Adrenal gland (tissue), 12 donors: ENCODE measurements around the gene ATP5MC2. TPM values are rescaled to one million over a fixed set of nuclear protein-coding genes. Genes with fewer than 3 reads are reported as not detected.

ENCODE experiments used
- DNase-seq, 7 donors: peaks; one replicate each; pipeline ENCODE4 v3.0.0-alpha.2; 2019 to 2020
- H3K27ac ChIP-seq, 5 donors: fragments of 200-600 bp; sonication (generic) in 4 of 5; 1 replicate in 3 of 5; 2 replicates in 2 of 5; pipeline versions ENCODE4 v1.5.1 to v1.8.0; 2016 to 2020; ENCODE audit warnings: mild to moderate bottlenecking in 1 of 5
- H3K27me3 ChIP-seq: fragments of 200-600 bp; 2 replicates; pipeline ENCODE4 v1.8.0; 2021
- H3K36me3 ChIP-seq, 2 donors: fragments of 200-600 bp; replicated peaks in 1 of 2; 1 replicate in 1 of 2; 2 replicates in 1 of 2; pipeline versions ENCODE4 v1.5.1 to v1.8.0; 2018 to 2022
- H3K4me1 ChIP-seq, 2 donors: fragments of 200-600 bp; replicated peaks in 1 of 2; 1 replicate in 1 of 2; 2 replicates in 1 of 2; pipeline versions ENCODE4 v1.5.1 to v1.8.0; 2018 to 2021
- H3K4me3 ChIP-seq, 4 donors: fragments of 200-600 bp; sonication (generic) in 3 of 4; one replicate each; pipeline ENCODE4 v1.5.1; 2016 to 2018
- H3K9me3 ChIP-seq, 3 donors: fragments of 200-600 bp; sonication (generic) in 1 of 3; replicated peaks in 1 of 3; 1 replicate in 2 of 3; 2 replicates in 1 of 3; pipeline versions ENCODE4 v1.5.1 to v1.8.0; 2016 to 2021
- POLR2A ChIP-seq, 2 donors: fragments of 450-650 bp; IDR thresholded peaks; one replicate each; pipeline ENCODE4 v1.6.1; 2017; ENCODE audit warnings: antibody characterized with exemption in 2 of 2, mild to moderate bottlenecking in 2 of 2, moderate library complexity in 1 of 2
- WGBS, 4 donors: extraction: QIAGEN DNeasy Blood & Tissue Kit in 2 of 4; methylation state at CpG; one replicate each; pipeline versions ENCODE4 v1.1.5 to v1.1.7; 2013 to 2017; 5-methylcytosine and 5-hydroxymethylcytosine counted together
- intact Hi-C, 2 donors: fragments of 100-400 bp; cut with DNase I; formaldehyde crosslinking; loops; one replicate each; pipeline versions ENCODE4 v1.14.1 to v1.15.0; 2022 to 2023
- polyA plus RNA-seq, 3 donors: library from polyadenylated mRNA; stranded (reverse); fragments of 200-250 nt in 2 of 3; fragments of 350-450 nt in 1 of 3; fragmentation: Illumina TruSeq in 1 of 3; extraction: RNeasy Lipid Tissue Mini Kit (QIAGEN cat#74804) in 1 of 3; gene quantifications; one replicate each; pipeline ENCODE4 v1.2.3, GENCODE V29; 2013 to 2014
- total RNA-seq, 9 donors: library from RNA; depleted of rRNA in 4 of 9; stranded (reverse); fragments of >200 nt in 4 of 9; fragments of 120-200 nt in 1 of 9; fragmentation: NEBNext Ultra II Directional in 1 of 9; extraction: Animal tissue kit (Norgen Biotek cat#: 25700) in 1 of 9; gene quantifications; one replicate each; pipeline versions ENCODE4 v1.1.0 to v1.2.4, GENCODE V29; 2013 to 2023
- TF ChIP-seq, protein P1 (sequence below), 6 experiments: fragments of 450-650 bp in 4 of 6; fragments of 200-600 bp in 2 of 6; sonication (generic) in 1 of 6; IDR thresholded peaks; 1 replicate in 5 of 6; 2 replicates in 1 of 6; pipeline versions ENCODE4 v1.5.1 to v1.8.0; 2016 to 2021; ENCODE audit warnings: antibody characterized with exemption in 6 of 6, mild to moderate bottlenecking in 2 of 6, moderate library complexity in 1 of 6
- donor health status: healthy with polysubstance abuse.
- donor health status: Bipolar disorder and iron deficiency.
- donor health status: DM: yes; HTN: yes; CAD: no.
- donor health status: DM: no; HTN: no; CAD: no.
- donor health status: DM: no; HTN: no; CAD: no.
- donor health status: DM: yes; HTN: yes; CAD: no.

ATP5MC2 gene
- total and polyA plus RNA-seq, 12 donors: 328 to 658 (median 470) TPM

DNA sequence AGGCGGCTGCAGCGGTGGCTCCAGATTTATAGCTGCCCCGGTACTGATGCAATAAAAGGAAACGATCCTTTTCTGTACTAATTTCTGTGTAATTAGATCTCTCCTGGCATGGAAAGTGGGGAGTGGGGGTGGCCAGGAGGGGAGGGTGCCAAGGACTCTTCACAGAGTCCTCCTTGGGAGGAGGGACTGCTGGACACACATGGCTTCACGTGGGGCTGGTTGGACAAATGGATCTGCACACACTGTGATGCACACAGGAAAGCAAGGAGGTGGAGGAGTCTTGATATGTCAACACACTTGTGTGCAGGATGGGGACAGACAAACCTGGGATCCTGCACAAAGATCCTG, 23.8 kb upstream of the ATP5MC2 start:
- intact Hi-C loops: loop anchor here in 1 of 2 donors (2.0 to 10.0 kb wide), 2 partner anchors 45 to 265 kb away; no protein-coding TSS in a partner anchor
- Histone ChIP-seq H3K27ac (no peak overlapping the region), H3K9me3 (no peaks in the 10 kb centered on the region), H3K4me3 (no peak overlapping the region), H3K4me1 (peaks cover 0 to 10% of the 10 kb centered on the region in 2 donors), H3K36me3 (no peaks in the 10 kb centered on the region), H3K27me3 (peaks cover 51% of the 10 kb centered on the region)
- DNase-seq: no peak
- 26 to 46% (median 36%) methylated on average over 5 of the region's 5 CpGs for WGBS, 4 donors
- TF ChIP-seq, protein P1, sequence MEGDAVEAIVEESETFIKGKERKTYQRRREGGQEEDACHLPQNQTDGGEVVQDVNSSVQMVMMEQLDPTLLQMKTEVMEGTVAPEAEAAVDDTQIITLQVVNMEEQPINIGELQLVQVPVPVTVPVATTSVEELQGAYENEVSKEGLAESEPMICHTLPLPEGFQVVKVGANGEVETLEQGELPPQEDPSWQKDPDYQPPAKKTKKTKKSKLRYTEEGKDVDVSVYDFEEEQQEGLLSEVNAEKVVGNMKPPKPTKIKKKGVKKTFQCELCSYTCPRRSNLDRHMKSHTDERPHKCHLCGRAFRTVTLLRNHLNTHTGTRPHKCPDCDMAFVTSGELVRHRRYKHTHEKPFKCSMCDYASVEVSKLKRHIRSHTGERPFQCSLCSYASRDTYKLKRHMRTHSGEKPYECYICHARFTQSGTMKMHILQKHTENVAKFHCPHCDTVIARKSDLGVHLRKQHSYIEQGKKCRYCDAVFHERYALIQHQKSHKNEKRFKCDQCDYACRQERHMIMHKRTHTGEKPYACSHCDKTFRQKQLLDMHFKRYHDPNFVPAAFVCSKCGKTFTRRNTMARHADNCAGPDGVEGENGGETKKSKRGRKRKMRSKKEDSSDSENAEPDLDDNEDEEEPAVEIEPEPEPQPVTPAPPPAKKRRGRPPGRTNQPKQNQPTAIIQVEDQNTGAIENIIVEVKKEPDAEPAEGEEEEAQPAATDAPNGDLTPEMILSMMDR (IDR thresholded peaks at IDR 0.05): no peak
- no peak for TF ChIP-seq POLR2A (IDR thresholded peaks at IDR 0.05)

GRCh38 chr12:53698948-53699677, 23.2 kb upstream of the ATP5MC2 start:
- H3K27me3 ChIP-seq: peaks cover 51% of the 10 kb centered on the region
- H3K4me1 ChIP-seq: peaks cover 0 to 10% of the 10 kb centered on the region in 2 donors
- WGBS, 4 donors: 39 to 62% (median 47%) methylated on average over 3 of the region's 3 CpGs
- intact Hi-C loops: no loop called here
- no peak overlapping the region for H3K4me3 ChIP-seq
- H3K27ac ChIP-seq: no peak overlapping the region
- TF ChIP-seq, protein P1 (IDR thresholded peaks at IDR 0.05): no peak
- no peak for TF ChIP-seq POLR2A (IDR thresholded peaks at IDR 0.05)
- H3K36me3 ChIP-seq: no peaks in the 10 kb centered on the region
- DNase-seq: no peak
- H3K9me3 ChIP-seq: no peaks in the 10 kb centered on the region

DNA sequence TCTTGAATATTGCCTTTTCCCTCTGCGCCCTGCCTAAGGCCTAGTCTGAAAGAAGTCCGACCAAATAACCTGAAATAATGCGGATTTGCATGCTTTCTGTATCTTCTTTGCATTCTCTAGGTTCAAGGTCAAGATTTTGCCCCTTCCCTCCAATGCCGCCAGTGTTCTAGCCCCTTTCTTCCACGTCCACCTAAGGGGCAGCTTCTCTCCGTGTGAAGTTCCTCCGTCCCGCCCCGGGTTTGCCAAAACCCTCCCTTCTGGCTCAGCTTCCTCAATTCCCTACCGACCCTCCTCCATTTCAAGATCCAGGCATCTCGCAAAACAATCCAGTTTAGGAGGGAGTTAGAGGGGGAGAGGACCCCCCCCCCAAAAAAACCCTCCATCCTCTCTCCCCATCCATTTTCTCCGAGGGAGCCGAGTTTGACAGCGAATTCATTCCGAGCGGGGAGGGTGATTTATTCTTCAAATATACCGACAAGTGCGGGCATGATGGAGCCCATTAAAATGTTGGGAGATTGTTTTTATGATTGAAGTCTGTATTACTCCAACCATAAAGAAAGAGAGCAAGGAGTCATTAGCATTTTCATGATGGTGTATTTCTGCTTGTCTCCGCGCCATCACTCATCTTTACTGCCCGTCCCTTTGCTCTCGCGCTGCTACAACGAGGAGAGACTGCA, 20.9 kb upstream of the ATP5MC2 start:
- TF ChIP-seq, protein P1 (IDR thresholded peaks at IDR 0.05): no peak
- no peak for TF ChIP-seq POLR2A (IDR thresholded peaks at IDR 0.05)
- no peak for DNase-seq
- H3K27ac ChIP-seq: no peak overlapping the region
- no peaks in the 10 kb centered on the region for H3K36me3 ChIP-seq
- peaks cover 39% of the 10 kb centered on the region for H3K27me3 ChIP-seq
- no peaks in the 10 kb centered on the region for H3K9me3 ChIP-seq
- intact Hi-C loops: no loop called here
- peaks cover 0 to 10% of the 10 kb centered on the region in 2 donors for H3K4me1 ChIP-seq
- 44 to 52% (median 49%) methylated on average over 24 of the region's 24 CpGs for WGBS, 4 donors
- peak overlapping the region in 1 of 4 donors; percentile 41 for H3K4me3 ChIP-seq

DNA sequence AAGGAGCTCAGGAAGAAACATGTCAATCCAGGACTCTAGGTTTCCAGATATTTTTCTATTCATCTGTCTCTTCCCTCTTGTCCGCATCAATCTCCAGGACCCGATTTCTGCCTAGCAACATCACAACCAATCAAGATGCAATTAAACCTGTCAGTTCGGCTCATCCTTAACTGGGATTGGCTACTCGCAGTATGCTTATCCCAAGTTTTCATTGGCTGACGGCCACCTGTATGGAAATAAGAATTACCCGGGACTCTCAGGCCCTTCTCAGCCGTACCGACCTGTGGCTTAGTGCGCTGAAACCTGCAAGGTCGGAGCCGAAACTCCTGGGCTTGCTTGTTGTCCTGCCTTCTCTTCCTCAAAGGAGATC, 20.4 kb upstream of the ATP5MC2 start:
- H3K27ac ChIP-seq: no peak overlapping the region
- TF ChIP-seq, protein P1 (IDR thresholded peaks at IDR 0.05): no peak
- TF ChIP-seq POLR2A (IDR thresholded peaks at IDR 0.05): no peak
- 3 to 7% (median 4%) methylated on average over 10 to 11 of the region's 11 CpGs for WGBS, 4 donors
- peaks cover 0 to 10% of the 10 kb centered on the region in 2 donors for H3K4me1 ChIP-seq
- intact Hi-C loops: no loop called here
- H3K9me3 ChIP-seq: no peaks in the 10 kb centered on the region
- peak; percentile 46 to 80 (median 61) for DNase-seq
- H3K27me3 ChIP-seq: peaks cover 39% of the 10 kb centered on the region
- H3K4me3 ChIP-seq: peak overlapping the region in 1 of 4 donors; percentile 41
- no peaks in the 10 kb centered on the region for H3K36me3 ChIP-seq
